Activated T-cell treated with anti-CD3 and anti-CD28 coated beads for 24 hours (primary cell): ENCODE data around the gene PDIA2.
"Not testable (repeated sequence)": the region's sequence is repeated elsewhere in the genome, so short reads cannot be mapped to it uniquely, and the experiment has no call there.

Source experiments
- DNase-seq: peaks from one replicate; pipeline ENCODE4 v3.0.0-alpha.2; 2020; ENCODE audit warnings: low read depth

PDIA2 gene

DNA sequence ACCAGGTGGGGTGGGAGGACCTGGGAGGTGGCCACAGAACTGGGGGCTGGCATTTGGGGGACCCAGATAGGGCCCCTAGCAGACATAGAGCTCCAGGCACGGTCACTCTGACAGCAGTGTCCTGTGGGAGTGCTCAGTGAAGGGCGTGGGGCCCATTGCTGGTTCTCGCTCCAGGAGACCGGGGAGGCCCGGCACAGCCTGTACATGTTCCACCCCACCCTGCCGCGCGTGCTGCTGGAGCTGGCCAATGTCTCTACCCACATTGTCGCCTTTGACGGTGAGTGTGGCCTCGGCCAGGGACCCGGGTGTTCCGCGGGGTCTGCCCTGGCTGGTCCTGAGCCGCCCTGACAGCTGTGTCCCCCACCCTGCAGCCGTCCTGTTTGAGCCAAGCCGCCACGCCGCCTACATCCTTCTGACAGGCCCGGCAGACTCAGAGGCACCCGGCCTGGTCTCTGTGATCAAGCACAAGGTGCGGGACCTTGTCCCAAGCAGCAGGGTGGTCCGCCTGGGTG is 18.5 kb upstream of the PDIA2 start:
- no peak for DNase-seq

DNA sequence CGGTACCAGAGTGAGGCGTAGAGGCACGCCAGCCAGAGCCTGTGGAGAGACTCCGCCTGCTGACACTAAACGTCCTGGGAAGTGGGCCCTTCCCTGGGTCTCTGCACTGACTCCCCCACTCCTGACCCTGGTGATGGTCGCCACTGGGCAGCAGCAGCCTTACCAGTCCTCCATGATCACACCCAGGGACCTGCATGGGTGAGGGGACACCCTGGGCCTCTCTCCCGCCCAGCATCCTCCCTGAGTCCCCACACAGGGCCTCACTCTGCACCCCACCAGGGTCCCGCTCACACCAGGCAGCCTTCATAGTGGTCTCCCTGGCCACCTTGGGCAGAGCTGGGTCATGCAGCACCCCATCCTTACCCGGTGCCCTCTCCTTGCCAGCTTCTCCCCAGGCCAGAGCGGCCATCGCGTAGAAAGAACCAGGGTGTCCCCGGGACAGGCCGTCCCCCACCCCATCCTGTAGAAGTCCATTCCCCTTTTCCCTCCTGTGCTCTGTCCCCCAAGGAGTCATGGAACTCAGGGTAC is 17.9 kb upstream of the PDIA2 start:
- no peak for DNase-seq

DNA sequence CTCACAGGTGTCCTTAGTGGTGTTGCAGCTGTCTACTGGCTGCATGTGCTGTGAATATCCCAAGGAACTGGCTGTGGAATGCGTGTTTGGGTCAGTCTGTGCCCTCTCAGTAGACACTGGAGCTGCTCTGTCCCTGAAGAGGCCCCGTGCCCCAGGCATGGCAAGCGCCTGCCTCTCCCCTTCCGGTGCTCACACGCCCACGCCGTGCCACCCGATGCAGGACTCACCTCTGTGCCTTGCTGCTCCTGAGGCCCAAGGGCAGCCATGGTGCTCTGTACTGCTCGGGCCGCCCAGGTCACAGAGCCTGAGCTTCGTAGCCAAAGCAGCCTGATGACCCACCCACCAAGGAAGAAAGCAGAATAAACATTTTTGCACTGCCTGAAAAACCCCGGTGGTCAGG is 17.3 kb upstream of the PDIA2 start:
- DNase-seq, result no peak

DNA sequence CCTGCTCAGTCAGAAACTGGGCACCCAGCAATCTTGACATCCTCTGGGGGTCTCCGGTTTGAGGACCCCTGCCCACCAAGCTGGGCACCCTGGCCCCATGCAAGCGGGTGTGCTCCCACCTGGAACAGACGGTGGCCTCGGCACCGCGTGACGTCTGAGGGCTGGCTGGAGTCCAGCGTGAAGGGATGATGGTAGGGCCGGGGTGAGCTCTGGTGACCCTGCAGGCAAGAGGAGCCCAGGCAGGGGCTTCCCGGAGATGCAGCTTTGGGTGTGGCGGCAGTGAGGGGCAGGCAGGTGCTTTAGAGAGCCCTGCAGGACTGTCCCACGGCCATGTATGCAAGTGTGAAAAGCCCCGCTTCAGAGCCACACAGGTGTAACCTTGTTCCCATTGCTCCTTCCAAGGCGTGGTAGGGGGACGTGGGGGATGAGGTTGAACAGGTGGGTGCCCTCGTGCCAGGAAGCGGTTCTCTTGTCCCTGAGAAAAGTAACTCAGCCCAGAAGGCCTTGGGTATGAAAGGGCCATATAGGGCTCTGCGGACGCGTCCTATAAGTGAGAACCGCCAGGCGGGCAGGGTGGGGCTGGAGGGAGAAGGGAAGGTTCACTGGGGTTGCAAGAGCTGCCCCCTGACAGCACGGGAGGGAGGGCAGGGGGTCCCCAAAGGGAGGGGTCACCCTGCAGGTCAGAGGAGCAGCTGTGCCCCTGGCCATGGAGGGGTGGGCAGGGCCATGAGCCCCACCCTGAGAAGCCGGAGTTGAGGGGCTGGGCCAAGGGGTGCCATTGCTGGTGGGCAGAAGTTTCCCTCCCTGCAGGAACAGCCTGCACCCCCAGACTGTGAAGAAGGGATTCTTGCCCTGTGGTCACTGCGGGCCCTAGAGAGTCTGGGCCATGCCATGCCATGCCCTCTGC is 16.5 kb upstream of the PDIA2 start:
- DNase-seq, result no peak

DNA sequence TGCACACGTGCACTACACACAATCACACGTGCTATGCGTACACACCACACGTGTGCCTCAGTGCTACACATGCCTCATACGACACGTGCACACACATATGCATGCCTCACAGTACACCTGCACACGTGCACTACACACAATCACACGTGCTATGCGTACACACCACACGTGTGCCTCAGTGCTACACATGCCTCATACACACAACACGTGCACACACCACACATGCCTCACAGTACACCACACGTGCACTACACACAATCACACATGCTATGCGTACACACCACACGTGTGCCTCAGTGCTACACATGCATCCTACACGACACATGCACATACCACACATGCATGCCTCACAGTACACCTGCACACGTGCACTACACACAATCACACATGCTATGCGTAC is 15.4 kb upstream of the PDIA2 start:
- DNase-seq, result not testable (repeated sequence)

DNA sequence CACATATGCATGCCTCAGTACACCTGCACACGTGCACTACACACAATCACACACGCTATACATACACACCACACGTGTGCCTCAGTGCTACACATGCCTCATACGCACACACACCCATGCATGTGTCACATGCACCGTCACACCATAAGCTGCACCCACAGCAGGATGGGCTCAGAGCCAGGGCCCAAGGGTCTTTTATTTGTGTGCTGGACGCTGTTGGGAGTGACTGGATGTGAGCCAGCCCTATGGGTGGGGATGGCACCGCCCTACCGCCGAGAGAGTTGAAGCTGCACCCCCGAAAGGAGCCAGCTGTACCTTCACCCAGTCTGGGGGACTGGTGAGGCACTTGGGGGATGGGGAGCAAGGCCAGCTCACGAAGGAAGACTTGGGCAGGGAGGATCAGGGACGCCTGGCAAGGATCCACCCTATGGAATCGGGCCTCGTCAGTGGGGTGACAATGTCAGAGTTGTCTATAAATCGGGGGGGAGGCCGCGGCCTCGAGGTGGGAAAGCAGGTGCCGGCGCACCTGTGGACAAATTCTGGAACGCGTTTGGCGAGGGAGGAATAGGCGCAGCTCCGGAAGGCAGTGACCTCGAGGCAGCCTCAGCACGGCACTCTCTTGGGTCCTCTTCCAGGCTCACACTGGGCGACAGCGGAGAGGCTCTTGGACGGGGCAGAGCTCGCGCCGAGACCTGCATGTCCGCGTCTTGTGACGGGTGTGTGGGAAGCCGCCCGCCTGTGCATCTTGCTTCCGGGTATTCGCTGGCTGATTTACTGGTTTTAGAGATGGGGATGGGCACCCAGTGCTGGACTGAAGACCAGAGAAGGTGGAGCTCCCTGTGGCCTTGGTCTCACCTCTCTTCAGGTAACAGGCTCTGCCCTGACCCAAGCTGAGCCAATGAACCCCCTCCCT is 14.6 kb upstream of the PDIA2 start:
- DNase-seq, result no peak

DNA sequence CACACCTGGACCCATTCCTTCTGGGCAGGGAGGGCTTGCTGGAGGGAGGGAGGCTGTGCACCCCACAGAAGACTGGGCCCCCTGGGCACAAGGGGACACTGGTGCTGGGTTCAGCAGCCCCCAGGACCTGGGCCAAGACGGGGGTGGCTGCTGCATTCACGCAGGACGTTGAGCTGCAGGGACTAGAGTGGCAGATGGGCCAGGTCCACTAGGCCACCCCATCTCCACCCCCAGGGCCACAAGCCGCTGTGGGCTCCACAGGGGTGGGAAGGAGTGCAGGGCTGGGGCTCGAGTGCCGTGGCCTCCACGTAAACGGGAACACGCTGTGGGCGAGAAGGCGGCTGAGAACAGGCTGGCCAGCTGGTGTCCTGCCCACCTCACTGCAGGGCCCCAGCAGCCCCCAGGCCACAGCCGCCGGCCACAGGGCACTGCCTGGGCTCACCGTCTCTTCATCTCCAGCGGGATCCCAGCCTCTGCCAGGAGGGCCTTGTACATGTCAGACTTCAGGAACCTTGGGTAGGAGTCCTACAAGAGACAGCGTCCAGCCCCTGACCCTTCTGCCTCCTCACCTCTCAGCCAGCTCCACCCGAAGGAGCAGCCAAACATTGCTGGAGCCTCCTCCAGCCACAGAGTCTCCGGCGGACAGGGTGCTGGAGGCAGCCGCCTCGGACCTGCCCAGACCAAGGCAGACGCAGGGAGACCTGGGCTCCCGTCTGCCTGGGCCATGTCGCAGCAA is 13.7 kb upstream of the PDIA2 start:
- no peak for DNase-seq

DNA sequence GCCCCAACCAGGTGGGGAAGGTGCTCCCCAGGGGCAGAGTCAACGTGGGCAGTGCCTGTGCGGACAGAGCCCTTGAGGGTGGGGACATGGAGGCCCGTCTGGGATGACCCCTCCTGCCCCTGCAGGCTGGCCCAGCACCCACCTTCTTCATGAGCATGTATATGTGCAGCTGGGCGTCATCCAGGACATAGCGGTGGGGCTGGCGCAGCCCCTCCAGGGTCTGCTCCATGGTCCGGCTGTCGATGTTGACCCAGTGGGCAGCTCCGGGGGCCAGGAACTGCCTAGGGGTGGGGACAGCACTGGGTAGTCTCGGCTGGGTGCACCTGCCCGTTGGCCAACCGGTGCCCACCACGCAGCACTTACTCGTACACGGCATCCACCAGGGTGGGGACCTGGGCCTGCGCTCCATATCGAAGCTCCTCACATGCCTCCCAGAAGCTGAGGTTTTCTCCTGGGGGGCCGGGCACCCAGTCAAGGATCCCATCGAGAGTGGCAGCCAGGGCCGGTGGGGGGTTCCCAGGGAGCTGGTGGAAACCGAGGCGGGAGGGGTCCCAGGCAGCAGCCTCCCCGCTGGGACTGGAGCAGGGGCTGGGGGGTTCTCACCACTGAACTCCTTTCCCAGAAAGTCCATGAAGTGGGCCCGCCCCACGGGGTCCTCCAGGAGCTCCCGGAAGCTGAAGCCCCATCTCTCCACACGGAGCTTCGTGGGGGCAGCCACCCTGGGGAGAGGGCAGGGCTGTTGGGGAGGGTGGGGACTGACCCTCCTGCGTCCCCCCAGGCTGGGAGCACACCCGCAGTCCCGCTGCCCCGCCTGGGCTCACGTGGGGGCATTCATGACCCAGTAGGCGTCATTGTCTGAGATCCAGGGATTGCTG is 12.3 kb upstream of the PDIA2 start:
- DNase-seq, result no peak

DNA sequence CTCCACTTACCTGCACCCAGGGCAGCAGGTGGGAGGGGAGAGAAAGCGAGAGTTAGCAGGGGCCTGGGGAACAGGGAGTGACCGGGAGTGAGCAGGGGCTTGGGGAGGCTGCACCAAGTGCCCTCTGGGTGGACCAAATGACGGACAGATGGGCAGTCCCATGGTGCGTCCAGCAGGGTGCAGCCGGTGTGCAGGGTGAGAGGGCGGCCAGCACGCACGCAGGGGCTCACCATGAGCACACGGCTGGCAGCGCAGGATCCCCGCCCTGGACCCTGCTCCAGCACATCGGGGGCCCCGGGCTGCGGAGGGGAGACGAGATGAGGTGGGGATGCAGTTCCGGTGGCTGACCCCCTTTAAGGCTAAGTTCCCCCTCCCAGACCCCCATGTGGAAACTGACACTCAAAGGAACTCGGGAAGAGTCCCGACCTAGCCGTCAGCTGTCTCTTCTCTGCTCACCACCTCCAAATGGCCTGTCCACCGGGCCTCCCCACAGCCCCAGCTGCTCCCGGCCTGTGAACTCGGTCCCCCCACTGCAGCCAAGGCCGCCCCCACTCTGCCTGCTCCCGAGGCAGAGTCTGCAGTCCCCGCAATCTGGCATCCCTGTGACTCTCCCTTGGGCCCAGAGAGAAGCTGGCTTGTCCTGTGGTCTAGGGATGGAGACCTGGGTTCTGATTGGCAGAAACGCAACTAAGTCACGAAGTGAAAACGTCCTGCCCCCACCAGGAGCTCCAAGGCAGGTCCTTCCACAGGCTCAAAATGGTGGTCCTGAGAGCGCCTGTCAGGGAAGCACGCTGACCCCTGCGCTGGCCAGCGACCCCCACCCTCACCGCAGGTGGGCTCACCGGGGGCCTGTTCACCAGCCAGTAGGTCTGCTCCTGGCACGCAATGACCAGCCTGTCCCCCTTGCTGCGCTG is 10.1 kb upstream of the PDIA2 start:
- no peak for DNase-seq

DNA sequence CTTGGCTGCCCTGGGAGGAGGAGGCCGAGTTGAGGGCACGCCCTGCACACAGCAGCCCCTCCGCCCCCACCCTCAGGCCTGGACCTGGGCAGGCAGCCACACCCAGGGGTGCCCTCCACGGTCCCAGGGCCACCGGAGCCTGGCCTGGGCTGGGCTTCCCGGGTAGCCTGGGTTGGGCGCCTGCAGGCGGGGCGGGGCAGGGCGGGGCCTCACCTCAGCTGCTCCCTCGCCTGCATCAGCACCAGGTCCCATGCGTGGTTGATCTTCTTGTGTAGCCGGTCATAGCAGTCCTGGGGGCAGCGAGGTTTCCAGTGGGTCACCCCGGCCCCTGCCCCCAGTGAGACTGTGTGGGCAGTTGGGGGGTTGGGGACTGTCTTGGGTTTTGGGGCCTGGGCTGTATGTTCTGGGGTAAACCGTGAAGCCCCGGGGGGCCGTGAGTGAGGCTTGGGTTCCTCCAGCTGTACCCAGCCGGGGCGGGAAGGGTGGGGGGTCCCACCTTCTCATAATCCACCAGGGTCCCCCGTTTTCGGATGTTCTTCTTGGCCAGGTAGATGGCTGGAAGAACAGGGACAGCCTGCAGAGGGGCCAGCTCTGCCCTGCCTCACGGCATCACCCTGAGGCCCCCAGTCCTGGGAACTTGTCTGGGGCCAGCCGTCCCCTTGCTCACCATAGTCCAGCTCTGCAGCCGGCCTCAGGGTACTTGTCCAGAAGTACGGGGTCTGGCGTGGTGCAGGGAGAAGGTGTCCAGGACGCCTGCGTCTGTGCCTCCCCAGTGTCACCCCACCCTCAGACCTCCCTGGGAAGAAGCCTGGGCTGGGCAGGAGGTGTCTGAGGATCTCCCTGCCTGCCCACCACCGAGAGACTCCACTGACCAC is 9.2 kb upstream of the PDIA2 start:
- DNase-seq, result no peak

DNA sequence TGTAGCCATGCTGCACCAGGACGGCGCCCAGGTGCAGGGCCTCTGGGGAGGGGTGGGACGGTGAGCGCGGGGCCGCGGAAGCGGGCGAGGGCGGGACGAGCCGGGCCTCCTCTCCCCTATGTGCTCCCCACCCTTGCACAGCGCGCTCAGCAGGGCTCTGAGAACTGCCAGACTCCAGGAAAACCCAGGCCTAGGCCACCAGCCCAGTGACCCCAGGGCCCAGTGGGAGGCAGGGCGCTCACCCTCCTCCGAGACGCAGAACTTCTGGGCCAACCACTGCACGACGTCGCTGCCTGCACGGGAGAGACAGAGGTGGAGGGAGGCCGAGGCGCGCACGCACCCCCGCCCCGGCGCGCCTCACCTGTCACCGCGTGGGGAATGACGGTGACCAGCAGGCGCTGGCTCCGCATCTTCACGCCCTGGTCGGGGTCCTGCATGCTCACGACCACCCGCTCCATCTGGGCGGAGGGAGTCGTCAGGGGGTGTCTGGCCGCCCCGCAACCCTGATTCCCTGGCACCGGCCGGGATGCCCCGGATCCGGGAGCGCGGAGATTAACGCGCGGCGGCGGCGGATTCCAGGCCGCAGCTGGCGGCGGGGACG is 7.8 kb upstream of the PDIA2 start:
- no peak for DNase-seq

DNA sequence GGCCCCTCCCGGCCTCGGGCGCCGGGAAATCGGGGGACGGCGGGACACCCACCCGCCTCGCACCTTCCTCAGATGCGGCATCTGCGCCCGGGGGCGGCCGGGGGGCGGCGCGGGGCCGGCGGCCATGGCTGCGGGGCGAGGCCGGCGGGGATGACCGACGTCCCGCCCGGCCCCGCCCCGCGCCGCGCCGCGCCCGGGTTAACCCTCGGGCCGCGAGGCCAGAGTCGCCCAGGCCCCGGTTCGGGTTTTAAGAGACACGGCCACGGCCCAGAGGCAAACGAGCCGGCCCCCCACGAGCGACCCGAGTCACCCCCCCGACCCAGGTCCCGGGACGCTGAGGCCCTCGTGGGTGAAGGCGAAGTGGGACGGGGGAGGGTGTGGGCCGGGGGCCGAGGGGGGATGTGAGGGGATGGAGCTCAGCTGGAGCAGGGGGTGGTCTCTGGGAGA is 7.2 kb upstream of the PDIA2 start, which contains the start of gene RGS11:
Gene RGS11, minus strand, starts transcription at position 159 of the 447 bp plus-strand sequence. Its CDS starts 33 bp downstream, at position 126.
- no peak for DNase-seq

DNA sequence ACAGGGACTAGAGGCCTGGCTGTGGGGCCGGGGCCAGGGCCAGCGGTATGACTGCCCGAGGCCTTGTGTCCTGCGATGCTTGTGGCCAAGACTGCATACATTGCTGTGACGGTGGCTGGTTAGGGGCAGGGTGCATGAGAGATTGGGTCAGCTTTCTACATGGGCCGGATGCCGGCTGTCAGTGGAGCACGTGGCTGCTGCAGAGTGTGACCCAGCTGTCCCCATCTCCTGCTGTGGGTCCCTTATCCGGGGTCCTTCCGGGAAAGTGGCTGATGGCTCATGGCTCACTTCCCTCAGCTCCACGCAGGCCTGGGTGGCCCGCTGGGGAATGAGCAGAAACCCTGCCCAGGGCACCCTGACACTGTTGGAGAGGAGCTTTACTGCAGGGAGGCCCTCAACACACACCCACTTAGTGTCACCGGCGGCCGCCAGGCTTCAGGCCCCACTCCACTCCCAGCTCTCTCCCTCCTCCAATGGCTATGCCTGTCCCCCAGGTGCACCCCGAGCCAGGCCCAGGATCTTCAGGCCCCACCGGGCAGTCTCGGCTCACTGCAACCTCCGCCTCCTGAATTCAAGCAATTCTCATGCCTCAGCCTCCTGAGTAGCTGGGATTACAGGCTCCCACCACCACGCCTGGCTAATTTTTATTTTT is 6.4 kb upstream of the PDIA2 start:
- no peak for DNase-seq

DNA sequence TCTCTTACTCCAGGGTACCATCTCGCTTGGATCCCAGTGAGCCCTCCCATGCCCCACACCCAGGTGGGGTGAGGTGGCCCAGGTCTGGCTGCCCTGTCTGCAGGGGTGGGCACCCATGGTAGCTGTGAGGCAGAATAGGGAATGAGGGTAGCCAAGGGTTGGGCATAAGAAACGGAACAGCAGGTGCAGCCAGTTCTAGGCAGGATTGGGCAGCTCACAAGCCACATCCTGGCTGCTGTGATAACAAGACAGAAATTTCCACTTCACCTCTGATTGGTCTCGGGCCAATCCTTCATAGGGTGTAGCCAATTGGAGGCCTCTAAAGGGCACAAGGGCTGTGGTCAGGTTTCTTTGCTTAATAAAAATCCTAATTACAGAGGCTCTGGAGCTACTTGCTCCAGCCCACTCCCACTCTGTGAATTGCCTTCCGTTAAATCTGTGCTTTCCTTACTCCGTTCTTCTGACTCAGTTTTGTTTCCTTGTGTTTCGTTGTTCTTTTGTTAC is 4.0 kb upstream of the PDIA2 start:
- peak; percentile 11 for DNase-seq

DNA sequence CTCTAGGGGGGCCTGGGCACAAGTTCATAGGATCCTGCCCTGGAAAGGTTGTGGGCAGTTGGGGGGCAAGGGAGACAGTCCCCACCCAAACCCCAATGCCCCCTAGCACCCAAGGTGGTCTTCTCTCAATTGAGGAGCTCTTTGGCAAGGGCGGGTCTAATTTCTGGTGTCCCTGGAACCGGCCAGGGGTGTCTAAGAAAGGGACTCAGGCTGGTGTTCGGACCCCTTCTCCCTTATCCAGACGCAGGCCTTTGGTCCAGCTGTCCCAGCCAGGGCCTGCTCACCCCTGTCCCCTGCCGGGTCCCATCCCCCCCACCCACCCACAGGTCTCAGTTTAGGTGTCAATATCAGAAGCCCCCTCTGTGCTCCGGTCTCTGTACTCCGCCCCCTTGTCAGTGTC is 3.4 kb upstream of the PDIA2 start:
- no peak for DNase-seq

DNA sequence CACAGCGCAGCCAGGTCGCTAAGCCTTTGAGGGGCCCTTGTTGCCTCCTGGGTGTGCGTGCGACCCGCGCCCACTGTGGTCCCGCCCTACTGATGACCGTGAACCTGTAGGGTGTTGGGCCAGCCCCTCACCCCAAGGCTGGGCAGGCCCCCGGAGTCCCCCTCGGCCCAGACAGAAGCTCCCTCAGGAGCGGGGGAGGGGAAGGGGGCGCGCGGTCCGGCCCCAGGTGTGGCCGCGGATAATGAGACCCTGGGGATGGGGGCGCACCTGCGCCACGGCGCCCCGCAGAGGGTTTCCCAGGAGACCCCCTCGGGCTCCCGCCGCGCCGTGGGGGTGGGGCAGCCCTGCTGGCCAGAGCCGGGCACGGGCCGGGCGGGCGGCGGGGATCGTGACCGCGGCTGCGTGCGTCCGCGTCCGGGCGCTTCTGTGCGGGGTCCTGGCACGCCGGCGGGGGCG is 2.9 kb upstream of the PDIA2 start:
- DNase-seq, result no peak

DNA sequence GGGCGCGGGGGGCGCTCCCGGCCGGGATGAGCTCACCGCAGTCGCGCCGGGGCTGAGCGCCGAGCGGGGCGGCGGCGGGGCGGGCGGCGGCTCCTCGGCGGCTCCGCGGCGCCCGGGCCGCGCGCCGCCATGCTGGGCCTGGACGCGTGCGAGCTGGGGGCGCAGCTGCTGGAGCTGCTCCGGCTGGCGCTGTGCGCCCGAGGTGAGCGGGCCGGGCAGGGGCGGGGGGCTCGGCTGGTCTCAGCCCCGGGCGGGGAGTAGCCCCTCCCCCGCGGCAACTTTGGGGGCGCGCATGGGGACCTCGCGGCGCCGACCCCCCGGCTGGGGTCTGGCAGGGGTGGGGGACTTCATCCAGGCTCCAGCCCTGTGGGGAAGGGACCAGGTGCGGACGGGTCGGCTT is 2.4 kb upstream of the PDIA2 start, which contains the start of gene ARHGDIG:
Gene ARHGDIG, plus strand, starts transcription at position 40 of the 400 bp plus-strand sequence. Its CDS starts 90 bp downstream, at position 130.
- no peak for DNase-seq
